Loucy (cell line): ENCODE results near the gene UGT3A1.

Experiments
- H2AFZ ChIP-seq: fragments of 200-600 bp; sonication (generic); 2 replicates; pipeline ENCODE4 v1.6.0; 2016; ENCODE audit warnings: antibody characterized with exemption, mild to moderate bottlenecking, low read length, moderate library complexity
- H3F3A ChIP-seq: fragments of 200-600 bp; 2 replicates; pipeline ENCODE4 v1.6.0; 2016; ENCODE audit warnings: antibody characterized with exemption, low read depth, mild to moderate bottlenecking
- H3K27me3 ChIP-seq: fragments of 200-600 bp; sonication (generic); 2 replicates; pipeline ENCODE4 v1.6.1; 2014; ENCODE audit warnings: low read length, mild to moderate bottlenecking; ENCODE audit not compliant: insufficient read depth, poor library complexity, severe bottlenecking
- H3K36me3 ChIP-seq: fragments of 200-600 bp; sonication (generic); 2 replicates; pipeline ENCODE4 v1.6.1; 2016; ENCODE audit warnings: low read length; ENCODE audit not compliant: insufficient read depth
- H3K4me1 ChIP-seq: fragments of 200-600 bp; sonication (generic); 2 replicates; pipeline ENCODE4 v1.5.1; 2014; ENCODE audit warnings: low read length, mild to moderate bottlenecking; ENCODE audit not compliant: insufficient read depth, poor library complexity, severe bottlenecking
- H3K4me2 ChIP-seq: fragments of 200-600 bp; sonication (generic); 2 replicates; pipeline ENCODE4 v1.6.0; 2014; ENCODE audit warnings: antibody characterized with exemption, low read length, low read depth, mild to moderate bottlenecking; ENCODE audit not compliant: poor library complexity, severe bottlenecking
- H3K4me3 ChIP-seq: fragments of 200-600 bp; sonication (generic); 2 replicates; pipeline ENCODE4 v1.5.1; 2014; ENCODE audit warnings: low read length, mild to moderate bottlenecking, mixed read lengths; ENCODE audit not compliant: poor library complexity, severe bottlenecking
- H3K79me2 ChIP-seq: fragments of 200-600 bp; sonication (generic); 2 replicates; pipeline ENCODE4 v1.6.1; 2014; ENCODE audit warnings: low read length; ENCODE audit not compliant: insufficient read depth
- H3K9ac ChIP-seq: fragments of 200-600 bp; sonication (generic); 2 replicates; pipeline ENCODE4 v1.6.0; 2014; ENCODE audit warnings: mild to moderate bottlenecking, low read depth, low read length, moderate library complexity; ENCODE audit not compliant: poor library complexity, severe bottlenecking
- H3K9me2 ChIP-seq: fragments of 200-600 bp; sonication (generic); replicated peaks from 2 replicates; pipeline ENCODE4 v1.6.1; 2016; ENCODE audit warnings: low read depth, low read length, mixed read lengths
- H3K9me3 ChIP-seq: fragments of 200-600 bp; sonication (generic); 2 replicates; pipeline ENCODE4 v1.6.1; 2014; ENCODE audit warnings: mild to moderate bottlenecking, antibody characterized with exemption, low read length, low read depth; ENCODE audit not compliant: insufficient read depth
- H4K20me1 ChIP-seq: fragments of 200-600 bp; sonication (generic); 2 replicates; pipeline ENCODE4 v1.6.0; 2014; ENCODE audit warnings: antibody characterized with exemption, low read length, mild to moderate bottlenecking; ENCODE audit not compliant: insufficient read depth, poor library complexity, severe bottlenecking
- CTCF ChIP-seq: fragments of 200-600 bp; sonication (generic); conservative IDR thresholded peaks from 2 replicates; pipeline ENCODE4 v1.5.1; 2014; ENCODE audit warnings: mild to moderate bottlenecking, antibody characterized with exemption, low read length
- EZH2phosphoT487 ChIP-seq: fragments of 200-600 bp; IDR thresholded peaks from 2 replicates; pipeline ENCODE4 v1.6.1; 2018; ENCODE audit warnings: antibody characterized with exemption, mild to moderate bottlenecking, moderate library complexity, borderline replicate concordance

Gene UGT3A1

GRCh38 chr5:35924122-35924949 is 66.9 kb downstream of the UGT3A1 start:
- Histone ChIP-seq H3F3A (no peaks in the 10 kb centered on the region), H3K79me2 (no peaks in the 10 kb centered on the region), H3K27me3 (no peaks in the 10 kb centered on the region), H2AFZ (peak overlapping the region; percentile 91), H3K4me2 (peak overlapping the region; percentile 71), H3K4me3 (peak overlapping the region; percentile 62), H3K4me1 (peaks cover 12% of the 10 kb centered on the region), H3K9me2 (no peaks in the 10 kb centered on the region), H3K9me3 (no peaks in the 10 kb centered on the region), H3K9ac (no peak overlapping the region), H4K20me1 (no peaks in the 10 kb centered on the region), H3K36me3 (no peaks in the 10 kb centered on the region)
- TF ChIP-seq CTCF = no peak
- no peak for TF ChIP-seq EZH2phosphoT487

DNA sequence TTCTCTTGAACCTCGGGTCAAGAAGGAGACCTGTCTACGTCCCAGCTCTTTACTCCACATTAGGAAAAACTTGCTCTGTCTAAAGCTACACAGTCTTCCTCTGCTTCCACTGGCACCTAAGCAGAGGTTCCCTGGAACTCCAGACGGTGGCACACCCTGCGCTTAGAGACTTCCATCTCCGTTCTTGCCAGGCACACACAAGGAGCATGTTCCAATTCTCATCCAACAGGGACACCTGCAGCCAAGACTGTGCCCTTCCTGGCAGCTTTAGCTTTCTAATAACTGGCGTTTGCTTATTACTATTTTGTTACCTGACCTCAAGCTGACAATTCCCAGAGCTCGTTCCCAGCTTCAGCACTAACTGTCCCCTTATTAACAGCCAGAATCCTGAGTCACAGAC is 68.7 kb downstream of the UGT3A1 start:
- Histone ChIP-seq H2AFZ (no peak overlapping the region), H3K4me1 (peaks cover 12% of the 10 kb centered on the region), H3K9ac (no peak overlapping the region)

GRCh38 chr5:35921930-35922329 is 69.3 kb downstream of the UGT3A1 start:
- H3K9me3 ChIP-seq = no peaks in the 10 kb centered on the region
- no peak for TF ChIP-seq CTCF
- no peak for TF ChIP-seq EZH2phosphoT487
- no peaks in the 10 kb centered on the region for H3K27me3 ChIP-seq
- H3F3A ChIP-seq = no peaks in the 10 kb centered on the region
- no peaks in the 10 kb centered on the region for H3K36me3 ChIP-seq
- H3K9me2 ChIP-seq = no peaks in the 10 kb centered on the region
- H3K9ac ChIP-seq = no peak overlapping the region
- no peaks in the 10 kb centered on the region for H4K20me1 ChIP-seq
- H3K4me3 ChIP-seq = no peak overlapping the region
- no peak overlapping the region for H2AFZ ChIP-seq
- no peak overlapping the region for H3K4me2 ChIP-seq
- H3K4me1 ChIP-seq = peaks cover 12% of the 10 kb centered on the region
- no peaks in the 10 kb centered on the region for H3K79me2 ChIP-seq

More for the DNA sequence above, 68.7 kb downstream of the UGT3A1 start:
- TF ChIP-seq EZH2phosphoT487 (no peak), CTCF (no peak)
- Histone ChIP-seq H3K4me2 (no peak overlapping the region), H3K9me2 (no peaks in the 10 kb centered on the region), H3K27me3 (no peaks in the 10 kb centered on the region), H3K9me3 (no peaks in the 10 kb centered on the region), H3K36me3 (no peaks in the 10 kb centered on the region), H3F3A (no peaks in the 10 kb centered on the region), H3K4me3 (no peak overlapping the region), H3K79me2 (no peaks in the 10 kb centered on the region), H4K20me1 (no peaks in the 10 kb centered on the region)
